ENCODE results near the gene DIP2C.

GRCh38 chr10:644076-644942, 45.2 kb downstream of the DIP2C start:
- no peak for TF ChIP-seq CTCF (IDR thresholded peaks at IDR 0.05)
- TF ChIP-seq EZH2 (IDR thresholded peaks at IDR 0.05; ENCODE audit: borderline replicate concordance, insufficient read depth, low read depth, low read length, poor library complexity, severe bottlenecking), result no peak
